ENCODE results near the gene MVB12B.

DNA sequence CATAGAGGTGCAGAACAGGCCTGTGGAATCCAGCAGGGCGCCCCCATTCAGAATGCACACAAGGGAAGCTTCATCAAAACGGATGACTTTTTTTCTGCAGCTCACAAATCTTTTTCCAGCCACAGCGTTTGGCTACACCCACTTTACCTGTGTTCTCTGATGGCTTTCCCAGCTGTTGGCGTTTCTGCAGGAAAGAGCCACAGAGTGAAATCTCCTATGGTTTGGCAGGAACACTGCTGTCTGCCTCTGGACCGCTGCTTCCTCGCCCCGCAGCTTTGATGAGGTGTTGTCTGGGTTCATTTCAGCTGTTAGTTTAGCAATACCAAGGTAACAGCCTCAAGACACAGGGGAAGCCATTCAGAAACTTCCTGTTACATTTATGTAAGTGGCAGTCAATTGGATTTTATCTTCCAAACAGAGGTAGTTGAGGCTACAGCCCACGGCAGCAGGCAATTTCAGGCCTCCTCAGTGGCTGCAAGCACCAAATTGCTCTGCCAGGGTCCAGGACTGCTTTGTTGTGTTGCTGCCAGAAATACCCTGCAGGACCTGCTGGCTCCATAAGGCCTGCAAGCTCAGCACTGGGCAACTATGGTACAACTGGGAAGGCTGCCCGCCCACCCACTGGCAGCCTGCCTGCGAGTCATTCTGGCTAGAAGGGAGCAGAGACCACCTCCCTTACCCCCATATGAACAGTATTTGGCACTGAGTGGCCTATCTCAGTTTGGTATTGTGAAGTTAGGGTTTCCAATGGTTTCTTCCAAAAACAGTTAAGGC lies 96.7 kb downstream of the MVB12B start:
- TF ChIP-seq, protein P1, sequence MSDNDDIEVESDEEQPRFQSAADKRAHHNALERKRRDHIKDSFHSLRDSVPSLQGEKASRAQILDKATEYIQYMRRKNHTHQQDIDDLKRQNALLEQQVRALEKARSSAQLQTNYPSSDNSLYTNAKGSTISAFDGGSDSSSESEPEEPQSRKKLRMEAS (CRISPR knock-in tag; IDR thresholded peaks at IDR 0.05): no peak
- TF ChIP-seq ZNF317 (CRISPR knock-in tag; IDR thresholded peaks at IDR 0.05; ENCODE audit: borderline replicate concordance, low read depth): no peak
- TF ChIP-seq, protein P2, sequence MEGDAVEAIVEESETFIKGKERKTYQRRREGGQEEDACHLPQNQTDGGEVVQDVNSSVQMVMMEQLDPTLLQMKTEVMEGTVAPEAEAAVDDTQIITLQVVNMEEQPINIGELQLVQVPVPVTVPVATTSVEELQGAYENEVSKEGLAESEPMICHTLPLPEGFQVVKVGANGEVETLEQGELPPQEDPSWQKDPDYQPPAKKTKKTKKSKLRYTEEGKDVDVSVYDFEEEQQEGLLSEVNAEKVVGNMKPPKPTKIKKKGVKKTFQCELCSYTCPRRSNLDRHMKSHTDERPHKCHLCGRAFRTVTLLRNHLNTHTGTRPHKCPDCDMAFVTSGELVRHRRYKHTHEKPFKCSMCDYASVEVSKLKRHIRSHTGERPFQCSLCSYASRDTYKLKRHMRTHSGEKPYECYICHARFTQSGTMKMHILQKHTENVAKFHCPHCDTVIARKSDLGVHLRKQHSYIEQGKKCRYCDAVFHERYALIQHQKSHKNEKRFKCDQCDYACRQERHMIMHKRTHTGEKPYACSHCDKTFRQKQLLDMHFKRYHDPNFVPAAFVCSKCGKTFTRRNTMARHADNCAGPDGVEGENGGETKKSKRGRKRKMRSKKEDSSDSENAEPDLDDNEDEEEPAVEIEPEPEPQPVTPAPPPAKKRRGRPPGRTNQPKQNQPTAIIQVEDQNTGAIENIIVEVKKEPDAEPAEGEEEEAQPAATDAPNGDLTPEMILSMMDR (IDR thresholded peaks at IDR 0.05): no peak
- TF ChIP-seq, protein P3, sequence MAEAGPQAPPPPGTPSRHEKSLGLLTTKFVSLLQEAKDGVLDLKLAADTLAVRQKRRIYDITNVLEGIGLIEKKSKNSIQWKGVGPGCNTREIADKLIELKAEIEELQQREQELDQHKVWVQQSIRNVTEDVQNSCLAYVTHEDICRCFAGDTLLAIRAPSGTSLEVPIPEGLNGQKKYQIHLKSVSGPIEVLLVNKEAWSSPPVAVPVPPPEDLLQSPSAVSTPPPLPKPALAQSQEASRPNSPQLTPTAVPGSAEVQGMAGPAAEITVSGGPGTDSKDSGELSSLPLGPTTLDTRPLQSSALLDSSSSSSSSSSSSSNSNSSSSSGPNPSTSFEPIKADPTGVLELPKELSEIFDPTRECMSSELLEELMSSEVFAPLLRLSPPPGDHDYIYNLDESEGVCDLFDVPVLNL (CRISPR knock-in tag; IDR thresholded peaks at IDR 0.05; ENCODE audit: borderline replicate concordance, low read depth): no peak
- TF ChIP-seq, protein P4, sequence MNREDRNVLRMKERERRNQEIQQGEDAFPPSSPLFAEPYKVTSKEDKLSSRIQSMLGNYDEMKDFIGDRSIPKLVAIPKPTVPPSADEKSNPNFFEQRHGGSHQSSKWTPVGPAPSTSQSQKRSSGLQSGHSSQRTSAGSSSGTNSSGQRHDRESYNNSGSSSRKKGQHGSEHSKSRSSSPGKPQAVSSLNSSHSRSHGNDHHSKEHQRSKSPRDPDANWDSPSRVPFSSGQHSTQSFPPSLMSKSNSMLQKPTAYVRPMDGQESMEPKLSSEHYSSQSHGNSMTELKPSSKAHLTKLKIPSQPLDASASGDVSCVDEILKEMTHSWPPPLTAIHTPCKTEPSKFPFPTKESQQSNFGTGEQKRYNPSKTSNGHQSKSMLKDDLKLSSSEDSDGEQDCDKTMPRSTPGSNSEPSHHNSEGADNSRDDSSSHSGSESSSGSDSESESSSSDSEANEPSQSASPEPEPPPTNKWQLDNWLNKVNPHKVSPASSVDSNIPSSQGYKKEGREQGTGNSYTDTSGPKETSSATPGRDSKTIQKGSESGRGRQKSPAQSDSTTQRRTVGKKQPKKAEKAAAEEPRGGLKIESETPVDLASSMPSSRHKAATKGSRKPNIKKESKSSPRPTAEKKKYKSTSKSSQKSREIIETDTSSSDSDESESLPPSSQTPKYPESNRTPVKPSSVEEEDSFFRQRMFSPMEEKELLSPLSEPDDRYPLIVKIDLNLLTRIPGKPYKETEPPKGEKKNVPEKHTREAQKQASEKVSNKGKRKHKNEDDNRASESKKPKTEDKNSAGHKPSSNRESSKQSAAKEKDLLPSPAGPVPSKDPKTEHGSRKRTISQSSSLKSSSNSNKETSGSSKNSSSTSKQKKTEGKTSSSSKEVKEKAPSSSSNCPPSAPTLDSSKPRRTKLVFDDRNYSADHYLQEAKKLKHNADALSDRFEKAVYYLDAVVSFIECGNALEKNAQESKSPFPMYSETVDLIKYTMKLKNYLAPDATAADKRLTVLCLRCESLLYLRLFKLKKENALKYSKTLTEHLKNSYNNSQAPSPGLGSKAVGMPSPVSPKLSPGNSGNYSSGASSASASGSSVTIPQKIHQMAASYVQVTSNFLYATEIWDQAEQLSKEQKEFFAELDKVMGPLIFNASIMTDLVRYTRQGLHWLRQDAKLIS (CRISPR knock-in tag; IDR thresholded peaks at IDR 0.05; ENCODE audit: borderline replicate concordance): no peak
- no peak for TF ChIP-seq CREM (CRISPR knock-in tag; IDR thresholded peaks at IDR 0.05)
- TF ChIP-seq ZNF121 (CRISPR knock-in tag; IDR thresholded peaks at IDR 0.05): no peak
- TF ChIP-seq, protein P5, sequence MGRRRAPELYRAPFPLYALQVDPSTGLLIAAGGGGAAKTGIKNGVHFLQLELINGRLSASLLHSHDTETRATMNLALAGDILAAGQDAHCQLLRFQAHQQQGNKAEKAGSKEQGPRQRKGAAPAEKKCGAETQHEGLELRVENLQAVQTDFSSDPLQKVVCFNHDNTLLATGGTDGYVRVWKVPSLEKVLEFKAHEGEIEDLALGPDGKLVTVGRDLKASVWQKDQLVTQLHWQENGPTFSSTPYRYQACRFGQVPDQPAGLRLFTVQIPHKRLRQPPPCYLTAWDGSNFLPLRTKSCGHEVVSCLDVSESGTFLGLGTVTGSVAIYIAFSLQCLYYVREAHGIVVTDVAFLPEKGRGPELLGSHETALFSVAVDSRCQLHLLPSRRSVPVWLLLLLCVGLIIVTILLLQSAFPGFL (CRISPR knock-in tag; IDR thresholded peaks at IDR 0.05; ENCODE audit: borderline replicate concordance): no peak
- TF ChIP-seq NR2C2 (CRISPR knock-in tag; IDR thresholded peaks at IDR 0.05): no peak
- TF ChIP-seq, protein P6, sequence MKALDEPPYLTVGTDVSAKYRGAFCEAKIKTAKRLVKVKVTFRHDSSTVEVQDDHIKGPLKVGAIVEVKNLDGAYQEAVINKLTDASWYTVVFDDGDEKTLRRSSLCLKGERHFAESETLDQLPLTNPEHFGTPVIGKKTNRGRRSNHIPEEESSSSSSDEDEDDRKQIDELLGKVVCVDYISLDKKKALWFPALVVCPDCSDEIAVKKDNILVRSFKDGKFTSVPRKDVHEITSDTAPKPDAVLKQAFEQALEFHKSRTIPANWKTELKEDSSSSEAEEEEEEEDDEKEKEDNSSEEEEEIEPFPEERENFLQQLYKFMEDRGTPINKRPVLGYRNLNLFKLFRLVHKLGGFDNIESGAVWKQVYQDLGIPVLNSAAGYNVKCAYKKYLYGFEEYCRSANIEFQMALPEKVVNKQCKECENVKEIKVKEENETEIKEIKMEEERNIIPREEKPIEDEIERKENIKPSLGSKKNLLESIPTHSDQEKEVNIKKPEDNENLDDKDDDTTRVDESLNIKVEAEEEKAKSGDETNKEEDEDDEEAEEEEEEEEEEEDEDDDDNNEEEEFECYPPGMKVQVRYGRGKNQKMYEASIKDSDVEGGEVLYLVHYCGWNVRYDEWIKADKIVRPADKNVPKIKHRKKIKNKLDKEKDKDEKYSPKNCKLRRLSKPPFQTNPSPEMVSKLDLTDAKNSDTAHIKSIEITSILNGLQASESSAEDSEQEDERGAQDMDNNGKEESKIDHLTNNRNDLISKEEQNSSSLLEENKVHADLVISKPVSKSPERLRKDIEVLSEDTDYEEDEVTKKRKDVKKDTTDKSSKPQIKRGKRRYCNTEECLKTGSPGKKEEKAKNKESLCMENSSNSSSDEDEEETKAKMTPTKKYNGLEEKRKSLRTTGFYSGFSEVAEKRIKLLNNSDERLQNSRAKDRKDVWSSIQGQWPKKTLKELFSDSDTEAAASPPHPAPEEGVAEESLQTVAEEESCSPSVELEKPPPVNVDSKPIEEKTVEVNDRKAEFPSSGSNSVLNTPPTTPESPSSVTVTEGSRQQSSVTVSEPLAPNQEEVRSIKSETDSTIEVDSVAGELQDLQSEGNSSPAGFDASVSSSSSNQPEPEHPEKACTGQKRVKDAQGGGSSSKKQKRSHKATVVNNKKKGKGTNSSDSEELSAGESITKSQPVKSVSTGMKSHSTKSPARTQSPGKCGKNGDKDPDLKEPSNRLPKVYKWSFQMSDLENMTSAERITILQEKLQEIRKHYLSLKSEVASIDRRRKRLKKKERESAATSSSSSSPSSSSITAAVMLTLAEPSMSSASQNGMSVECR (CRISPR knock-in tag; IDR thresholded peaks at IDR 0.05; ENCODE audit: borderline replicate concordance): no peak
- no peak for TF ChIP-seq OVOL2 (CRISPR knock-in tag; IDR thresholded peaks at IDR 0.05; ENCODE audit: borderline replicate concordance)
- TF ChIP-seq NR3C1 (CRISPR knock-in tag; conservative IDR thresholded peaks at IDR 0.05; ENCODE audit: low read depth): no peak
- no peak for TF ChIP-seq RORB (CRISPR knock-in tag; IDR thresholded peaks at IDR 0.05)

Data from WTC11 (cell line).